Trophoblast cell (in vitro differentiated cells and primary cell): ENCODE data around the gene PPP2R2C.

ENCODE experiments used
- DNase-seq, 2 donors: peaks; one replicate each; pipeline ENCODE4 v3.0.0-alpha.2; 2016
- H2AFZ ChIP-seq: 2 replicates; pipeline ENCODE4 v1.6.1; 2013; ENCODE audit warnings: low read length, moderate library complexity, mild to moderate bottlenecking; ENCODE audit not compliant: insufficient read depth, poor library complexity
- H2AK5ac ChIP-seq: 2 replicates; pipeline ENCODE4 v1.6.1; 2013; ENCODE audit warnings: mild to moderate bottlenecking, low read length
- H2BK120ac ChIP-seq: 2 replicates; pipeline ENCODE4 v1.6.1; 2013; ENCODE audit warnings: low read length, mild to moderate bottlenecking, moderate library complexity; ENCODE audit not compliant: insufficient read depth, poor library complexity
- H2BK12ac ChIP-seq: 2 replicates; pipeline ENCODE4 v1.6.1; 2013; ENCODE audit warnings: mild to moderate bottlenecking, low read length, moderate library complexity
- H2BK5ac ChIP-seq: 2 replicates; pipeline ENCODE4 v1.6.1; 2013; ENCODE audit warnings: low read length, low read depth, moderate library complexity, mild to moderate bottlenecking; ENCODE audit not compliant: poor library complexity
- H3K14ac ChIP-seq: 2 replicates; pipeline ENCODE4 v1.6.1; 2013; ENCODE audit warnings: mild to moderate bottlenecking, low read length
- H3K18ac ChIP-seq: 2 replicates; pipeline ENCODE4 v1.6.1; 2013; ENCODE audit warnings: mild to moderate bottlenecking, low read length
- H3K23ac ChIP-seq: 2 replicates; pipeline ENCODE4 v1.6.1; 2013; ENCODE audit warnings: low read length
- H3K27ac ChIP-seq: 2 replicates; pipeline ENCODE4 v1.5.1; 2013; ENCODE audit warnings: low read depth, mild to moderate bottlenecking, inconsistent platforms, low read length, moderate library complexity
- H3K27me3 ChIP-seq: 2 replicates; pipeline ENCODE4 v1.6.1; 2013; ENCODE audit warnings: inconsistent platforms, mild to moderate bottlenecking, low read length, moderate library complexity; ENCODE audit not compliant: insufficient read depth
- H3K36me3 ChIP-seq, 2 experiments: 1 replicate in 1 of 2; 2 replicates in 1 of 2; pipeline ENCODE4 v1.6.1; 2013; ENCODE audit warnings: low read length in 2 of 2, mild to moderate bottlenecking in 2 of 2, moderate library complexity in 1 of 2; ENCODE audit not compliant: insufficient read depth in 2 of 2, control insufficient read depth in 1 of 2
- H3K4ac ChIP-seq: 2 replicates; pipeline ENCODE4 v1.6.1; 2013; ENCODE audit warnings: low read depth, mild to moderate bottlenecking, low read length, moderate library complexity
- H3K4me1 ChIP-seq, 2 experiments: 1 replicate in 1 of 2; 2 replicates in 1 of 2; pipeline ENCODE4 v1.6.1; 2013; ENCODE audit warnings: low read length in 2 of 2, mild to moderate bottlenecking in 2 of 2, moderate library complexity in 1 of 2; ENCODE audit not compliant: insufficient read depth in 2 of 2, control insufficient read depth in 1 of 2
- H3K4me2 ChIP-seq: 2 replicates; pipeline ENCODE4 v1.6.1; 2013; ENCODE audit warnings: inconsistent platforms, mild to moderate bottlenecking, low read length, moderate library complexity
- H3K4me3 ChIP-seq: 2 replicates; pipeline ENCODE4 v1.5.1; 2013; ENCODE audit warnings: mild to moderate bottlenecking, low read depth, low read length, inconsistent platforms
- H3K79me1 ChIP-seq: one replicate; pipeline ENCODE4 v1.6.1; 2013; ENCODE audit warnings: low read length
- H3K79me2 ChIP-seq: 2 replicates; pipeline ENCODE4 v1.6.1; 2013; ENCODE audit warnings: low read length, mild to moderate bottlenecking; ENCODE audit not compliant: control insufficient read depth, insufficient read depth, poor library complexity
- H3K9ac ChIP-seq: 2 replicates; pipeline ENCODE4 v1.6.1; 2013; ENCODE audit warnings: mild to moderate bottlenecking, low read length
- H3K9me3 ChIP-seq: 2 replicates; pipeline ENCODE4 v1.6.1; 2013; ENCODE audit warnings: low read depth, mild to moderate bottlenecking, control low read depth, inconsistent platforms, low read length; ENCODE audit not compliant: insufficient read depth
- H4K12ac ChIP-seq: 2 replicates; pipeline ENCODE4 v1.6.1; 2013; ENCODE audit warnings: low read depth, mild to moderate bottlenecking, low read length, moderate library complexity
- H4K8ac ChIP-seq: 2 replicates; pipeline ENCODE4 v1.6.1; 2013; ENCODE audit warnings: low read depth, mild to moderate bottlenecking, low read length, moderate library complexity
- H4K91ac ChIP-seq: one replicate; pipeline ENCODE4 v1.6.1; 2013; ENCODE audit warnings: low read depth, mild to moderate bottlenecking, low read length, moderate library complexity
- WGBS: extraction: QIAGEN DNeasy Blood & Tissue Kit; methylation state at CpG from one replicate; pipeline ENCODE4 v1.1.7; 2013; ENCODE audit warnings: missing lambda C conversion rate; ENCODE audit not compliant: insufficient read length, insufficient coverage; ENCODE audit errors: extremely low coverage; 5-methylcytosine and 5-hydroxymethylcytosine counted together

PPP2R2C gene

DNA sequence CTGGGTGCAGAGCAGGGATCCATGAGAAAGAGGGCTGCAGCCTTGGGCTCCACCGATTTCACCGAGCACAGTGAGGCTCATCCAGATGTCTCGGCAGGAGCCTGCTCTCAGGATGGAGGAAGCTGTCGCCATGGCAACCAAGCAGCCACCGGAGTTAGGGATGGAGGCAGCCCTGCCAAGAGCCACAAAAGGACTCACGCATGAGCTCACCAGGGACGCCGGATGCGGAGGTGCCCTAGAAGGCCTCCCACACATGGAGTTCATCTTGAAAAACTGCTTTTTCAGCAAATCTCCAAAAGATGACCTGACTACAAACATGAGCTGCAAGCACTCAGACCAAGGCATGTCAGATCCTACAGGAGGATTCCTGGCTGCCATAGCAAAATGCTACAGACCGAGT lies 112.0 kb downstream of the PPP2R2C start:
- Histone ChIP-seq H3K4me2 (no peak overlapping the region), H3K18ac (no peak overlapping the region), H4K12ac (no peak overlapping the region), H3K9me3 (peaks cover 6% of the 10 kb centered on the region), H3K4me1 (no peaks in the 10 kb centered on the region), H2BK5ac (no peak overlapping the region), H4K8ac (no peak overlapping the region), H3K9ac (no peak overlapping the region), H3K27me3 (no peaks in the 10 kb centered on the region), H3K27ac (no peak overlapping the region), H3K79me2 (no peaks in the 10 kb centered on the region), H3K23ac (no peak overlapping the region), H2AFZ (no peak overlapping the region), H3K79me1 (no peaks in the 10 kb centered on the region), H3K36me3 (no peaks in the 10 kb centered on the region), H3K14ac (no peak overlapping the region), H2BK120ac (no peak overlapping the region), H4K91ac (no peak overlapping the region), H2BK12ac (no peak overlapping the region), H3K4me3 (no peak overlapping the region), H2AK5ac (no peak overlapping the region), H3K4ac (no peak overlapping the region)
- no peak for DNase-seq
- no CpG with 5 or more reads among the region's 10 CpGs for WGBS

DNA sequence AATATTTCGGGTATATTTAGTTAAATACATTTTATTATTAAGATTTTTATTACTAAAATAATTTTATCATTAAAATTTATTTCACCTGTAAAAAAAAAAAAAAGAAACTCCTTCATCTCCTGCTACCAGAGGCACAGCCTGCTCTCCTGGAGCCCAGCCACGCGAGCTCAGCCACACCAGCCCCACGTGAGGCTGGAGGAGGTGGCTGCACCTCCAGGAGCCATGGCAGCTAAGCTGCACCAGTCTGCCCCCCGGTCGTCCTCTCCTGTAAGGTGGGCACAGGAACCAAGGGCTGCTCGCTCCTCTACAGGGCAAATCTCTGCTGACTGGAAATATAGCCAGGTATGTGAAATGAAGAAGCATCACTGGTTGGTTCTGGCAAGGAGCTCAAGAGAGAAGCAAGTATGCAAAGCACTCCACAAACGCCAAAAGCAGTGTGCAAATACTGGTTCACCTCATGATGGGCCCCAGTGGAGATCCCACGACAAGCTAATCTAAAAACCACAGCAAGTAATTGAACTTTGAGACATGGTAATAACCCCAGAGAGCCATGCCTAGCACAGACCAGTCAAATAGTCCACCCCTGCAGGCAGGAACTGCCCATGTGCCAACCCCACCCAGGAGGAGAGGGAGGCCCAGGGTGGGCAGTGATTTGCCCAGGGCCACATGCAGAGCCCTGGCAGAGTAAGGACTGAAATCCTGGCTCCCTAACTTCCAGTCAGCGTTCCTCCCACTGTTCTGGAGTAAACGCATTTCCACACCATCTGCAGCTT lies 112.7 kb downstream of the PPP2R2C start:
- H2AK5ac ChIP-seq, result no peak overlapping the region

DNA sequence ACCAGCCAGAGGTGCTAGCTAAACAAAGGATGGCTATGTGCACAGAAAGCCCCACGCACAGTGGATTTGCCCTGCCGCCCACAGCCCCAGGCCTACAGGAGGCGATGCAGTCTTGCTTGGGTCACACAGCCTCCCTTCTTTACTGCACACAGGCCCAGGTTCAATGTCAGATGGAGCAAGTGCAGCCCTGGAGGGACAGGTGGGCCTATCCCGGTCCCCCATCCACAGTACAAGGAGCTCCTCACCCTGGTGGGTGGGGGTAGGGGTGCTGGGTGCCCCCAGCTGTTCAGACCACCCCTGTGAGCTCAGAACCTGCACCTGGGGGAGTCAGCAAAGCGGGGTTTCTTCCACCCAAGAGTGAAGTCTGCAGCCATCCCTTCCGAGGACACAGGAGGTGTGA lies 114.9 kb downstream of the PPP2R2C start:
- no CpG with 5 or more reads among the region's 6 CpGs for WGBS
- Histone ChIP-seq H3K4me1 (no peaks in the 10 kb centered on the region), H3K14ac (no peak overlapping the region), H2BK120ac (no peak overlapping the region), H3K4me2 (no peak overlapping the region), H2AFZ (no peak overlapping the region), H3K27me3 (no peaks in the 10 kb centered on the region), H2BK12ac (no peak overlapping the region), H4K12ac (no peak overlapping the region), H3K79me2 (no peaks in the 10 kb centered on the region), H3K18ac (no peak overlapping the region), H3K4me3 (no peak overlapping the region), H3K9me3 (peaks cover 6% of the 10 kb centered on the region), H3K23ac (no peak overlapping the region), H2BK5ac (no peak overlapping the region), H4K91ac (no peak overlapping the region), H3K36me3 (no peaks in the 10 kb centered on the region), H4K8ac (no peak overlapping the region), H3K4ac (no peak overlapping the region), H2AK5ac (no peak overlapping the region), H3K27ac (no peak overlapping the region), H3K79me1 (no peaks in the 10 kb centered on the region), H3K9ac (no peak overlapping the region)
- DNase-seq, result no peak

More for the DNA sequence above, 112.7 kb downstream of the PPP2R2C start:
- Histone ChIP-seq H3K9ac (no peak overlapping the region), H3K4me3 (no peak overlapping the region), H3K27ac (no peak overlapping the region), H2BK120ac (no peak overlapping the region), H4K12ac (no peak overlapping the region), H3K27me3 (no peaks in the 10 kb centered on the region), H3K4ac (no peak overlapping the region), H3K36me3 (no peaks in the 10 kb centered on the region), H2AFZ (no peak overlapping the region), H2BK12ac (no peak overlapping the region), H3K14ac (no peak overlapping the region), H3K23ac (no peak overlapping the region), H4K8ac (no peak overlapping the region), H3K79me1 (no peaks in the 10 kb centered on the region), H3K79me2 (no peaks in the 10 kb centered on the region), H3K18ac (no peak overlapping the region), H2BK5ac (no peak overlapping the region), H3K4me1 (no peaks in the 10 kb centered on the region), H3K4me2 (no peak overlapping the region), H4K91ac (no peak overlapping the region), H3K9me3 (peaks cover 6% of the 10 kb centered on the region)
- no peak for DNase-seq
- no CpG with 5 or more reads among the region's 11 CpGs for WGBS

DNA sequence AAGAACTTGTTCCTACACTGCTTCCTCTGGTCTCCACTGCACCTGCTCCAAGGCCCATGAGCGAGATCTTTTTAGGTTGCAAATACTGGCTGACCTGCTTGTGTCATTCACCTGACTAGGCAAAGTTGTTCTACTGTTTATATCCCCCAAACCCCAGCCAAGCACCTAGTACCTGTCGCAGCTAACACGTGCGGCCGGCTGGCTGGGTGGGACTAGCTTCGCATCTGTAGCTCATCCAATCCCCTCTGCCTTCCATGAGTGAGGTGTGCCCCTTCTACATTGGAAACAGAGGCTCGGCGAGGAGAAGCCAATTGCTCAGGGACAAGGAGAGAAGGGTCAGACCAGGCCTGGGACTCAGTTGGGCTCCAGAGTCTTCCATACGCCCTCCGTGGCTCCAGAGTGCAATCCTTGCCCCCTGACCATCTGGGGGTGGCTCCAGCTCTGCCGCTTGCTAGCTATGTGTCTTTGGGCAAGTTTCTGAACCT lies 116.3 kb downstream of the PPP2R2C start:
- H3K4me3 ChIP-seq, result no peak overlapping the region
- H2BK5ac ChIP-seq, result no peak overlapping the region
- H3K79me1 ChIP-seq, result no peaks in the 10 kb centered on the region
- H2BK12ac ChIP-seq, result no peak overlapping the region
- H3K36me3 ChIP-seq, result no peaks in the 10 kb centered on the region
- no peak overlapping the region for H2AFZ ChIP-seq
- H3K18ac ChIP-seq, result no peak overlapping the region
- no peak overlapping the region for H3K14ac ChIP-seq
- no peaks in the 10 kb centered on the region for H3K79me2 ChIP-seq
- no peak overlapping the region for H2BK120ac ChIP-seq
- DNase-seq, result peak in 1 of 2 donors; percentile 40
- H3K4me2 ChIP-seq, result no peak overlapping the region
- H3K27ac ChIP-seq, result no peak overlapping the region
- H3K23ac ChIP-seq, result no peak overlapping the region
- H3K9ac ChIP-seq, result no peak overlapping the region
- no peak overlapping the region for H2AK5ac ChIP-seq
- no peak overlapping the region for H4K8ac ChIP-seq
- no peak overlapping the region for H3K4ac ChIP-seq
- no peak overlapping the region for H4K91ac ChIP-seq
- no peaks in the 10 kb centered on the region for H3K27me3 ChIP-seq
- WGBS, result no CpG with 5 or more reads among the region's 11 CpGs
- H3K4me1 ChIP-seq, result no peaks in the 10 kb centered on the region
- H3K9me3 ChIP-seq, result peaks cover 4% of the 10 kb centered on the region
- no peak overlapping the region for H4K12ac ChIP-seq
